Pancreas (tissue), 10 donors: ENCODE measurements around the gene NDUFV3. TPM values are rescaled to one million over a fixed set of nuclear protein-coding genes. Genes with fewer than 3 reads are reported as not detected.
"Not testable (repeated sequence)": the region's sequence is repeated elsewhere in the genome, so short reads cannot be mapped to it uniquely, and the experiment has no call there.

Experiments used
- ATAC-seq, 4 donors: fragments of 200-7000 bp; cut with Tn5 transposase; one replicate each; pipeline versions ENCODE4 v1.8.0 to v1.9.1; 2020; ENCODE audit warnings: mild to moderate bottlenecking in 4 of 4, moderate library complexity in 4 of 4
- DNase-seq, 6 donors: peaks; one replicate each; pipeline ENCODE4 v3.0.0-alpha.2; 2020
- FAIRE-seq: peaks from 2 replicates; lab custom pipeline; 2012; peaks lifted over from hg19 to GRCh38; lab: Jason Lieb, UNC
- H3K27ac ChIP-seq, 4 donors: fragments of 200-600 bp; sonication (generic); 1 replicate in 3 of 4; 2 replicates in 1 of 4; pipeline versions ENCODE4 v1.5.0 to v1.8.0; 2020
- H3K27me3 ChIP-seq, 4 donors: fragments of 200-600 bp; one replicate each; pipeline ENCODE4 v1.8.0; 2021
- H3K36me3 ChIP-seq, 3 donors: fragments of 200-600 bp; sonication (generic) in 1 of 3; one replicate each; pipeline versions ENCODE4 v1.5.0 to v1.8.0; 2020 to 2021
- H3K4me1 ChIP-seq, 3 donors: fragments of 200-600 bp; one replicate each; pipeline ENCODE4 v1.8.0; 2021
- H3K4me3 ChIP-seq, 4 donors: fragments of 200-600 bp; sonication (generic) in 2 of 4; one replicate each; pipeline versions ENCODE4 v1.5.0 to v1.8.0; 2020 to 2021
- H3K9me3 ChIP-seq, 4 donors: fragments of 200-600 bp; one replicate each; pipeline ENCODE4 v1.8.0; 2021
- CTCF ChIP-seq, 4 donors: fragments of 200-600 bp; sonication (generic) in 3 of 4; IDR thresholded peaks; one replicate each; pipeline versions ENCODE4 v1.5.0 to v1.8.0; 2021; ENCODE audit warnings: antibody characterized with exemption in 4 of 4
- WGBS, 2 donors: extraction: QIAGEN DNeasy Blood & Tissue Kit; methylation state at CpG; one replicate each; pipeline ENCODE4 v1.1.7; 2013; 5-methylcytosine and 5-hydroxymethylcytosine counted together
- intact Hi-C, 3 donors: fragments of 100-400 bp; cut with DNase I; formaldehyde crosslinking; loops; one replicate each; pipeline versions ENCODE4 v1.11.1 to v1.14.2; 2022
- polyA plus RNA-seq, 2 donors: library from polyadenylated mRNA; stranded (reverse); fragments of 200-250 nt; gene quantifications; one replicate each; pipeline ENCODE4 v1.2.3, GENCODE V29; 2013
- total RNA-seq, 6 donors: library from RNA; stranded (reverse); fragmentation: NEBNext Ultra II Directional in 4 of 6; extraction: Animal tissue kit (Norgen Biotek cat#: 25700) in 4 of 6; gene quantifications; one replicate each; pipeline versions ENCODE4 v1.2.1 to v1.2.4, GENCODE V29; 2021 to 2023
- donor health status: healthy with polysubstance abuse.
- donor health status: DM: no; HTN: no; CAD: no; lungs with moderate emphysema.
- donor health status: DM: no; HTN: no; CAD: no.
- donor health status: control.
- donor health status: control.
- donor health status: Bipolar disorder and iron deficiency.
- donor health status: DM: yes; HTN: yes; CAD: no.
- donor health status: DM: no; HTN: no; CAD: no.
- donor health status: DM: no; HTN: no; CAD: no.
- donor health status: DM: yes; HTN: yes; CAD: no.

NDUFV3 gene
- total and polyA plus RNA-seq, 8 donors, result 16.6 to 30.1 (median 20.8) TPM

- Histone ChIP-seq H3K4me3 (no peak overlapping the region), H3K4me1 (no peaks in the 10 kb centered on the region), H3K36me3 (peaks cover 0 to 31% (median 4%) of the 10 kb centered on the region in 3 donors), H3K27ac (no peak overlapping the region), H3K27me3 (no peaks in the 10 kb centered on the region), H3K9me3 (no peaks in the 10 kb centered on the region)
- peak in 1 of 6 donors; percentile 58 for DNase-seq
- peak in 2 of 4 donors; percentile 9 to 28 for ATAC-seq
- no peak for TF ChIP-seq CTCF (IDR thresholded peaks at IDR 0.05)
- intact Hi-C loops, result no loop called here
- no peak for FAIRE-seq
- 70 to 82% methylated on average over 8 of the region's 8 CpGs for WGBS, 2 donors
These were observed 27.3 kb upstream of the NDUFV3 start for GRCh38 chr21:42865776-42866160.

GRCh38 chr21:42868196-42868595 is 24.9 kb upstream of the NDUFV3 start:
- FAIRE-seq, result no peak
- Histone ChIP-seq H3K4me3 (no peak overlapping the region), H3K36me3 (peaks cover 0 to 42% (median 7%) of the 10 kb centered on the region in 3 donors), H3K27me3 (no peaks in the 10 kb centered on the region), H3K4me1 (no peaks in the 10 kb centered on the region), H3K9me3 (no peaks in the 10 kb centered on the region), H3K27ac (no peak overlapping the region)
- WGBS, 2 donors, result 85 to 90% methylated on average over 10 of the region's 10 CpGs
- ATAC-seq, result no peak
- DNase-seq, result peak in 1 of 6 donors; percentile 27
- no peak for TF ChIP-seq CTCF (IDR thresholded peaks at IDR 0.05)
- intact Hi-C loops, result no loop called here

- FAIRE-seq (no peak), DNase-seq (peak in 1 of 6 donors; percentile 27), ATAC-seq (no peak)
- no peak overlapping the region for H3K27ac ChIP-seq
- H3K4me1 ChIP-seq, result peaks cover 0 to 3% (median 0%) of the 10 kb centered on the region in 3 donors
- peaks cover 0 to 47% (median 8%) of the 10 kb centered on the region in 3 donors for H3K36me3 ChIP-seq
- no peaks in the 10 kb centered on the region for H3K9me3 ChIP-seq
- H3K27me3 ChIP-seq, result no peaks in the 10 kb centered on the region
- no peak for TF ChIP-seq CTCF (IDR thresholded peaks at IDR 0.05)
- WGBS, 2 donors, result 85 to 89% methylated on average over 7 of the region's 7 CpGs
- no peak overlapping the region for H3K4me3 ChIP-seq
- intact Hi-C loops, result no loop called here
These were observed 20.0 kb upstream of the NDUFV3 start for GRCh38 chr21:42873096-42873495.

- DNase-seq, result peak in 1 of 6 donors; percentile 17
- H3K9me3 ChIP-seq, FAIRE-seq, H3K4me3 ChIP-seq, H3K27ac ChIP-seq, intact Hi-C loops, H3K27me3 ChIP-seq, ATAC-seq: not testable (repeated sequence)
- 94 to 97% methylated on average over 10 of the region's 10 CpGs for WGBS, 2 donors
- H3K36me3 ChIP-seq, result peaks cover 0 to 34% (median 5%) of the 10 kb centered on the region in 3 donors
- peaks cover 0 to 13% (median 0%) of the 10 kb centered on the region in 3 donors for H3K4me1 ChIP-seq
These were observed 17.3 kb upstream of the NDUFV3 start for GRCh38 chr21:42875811-42876210.

- H3K4me1 ChIP-seq, result peaks cover 0 to 13% (median 0%) of the 10 kb centered on the region in 3 donors
- peak overlapping the region; percentile 60 to 89 (median 80) for H3K27ac ChIP-seq
- DNase-seq (no peak), ATAC-seq (peak; percentile 26 to 46 (median 45)), FAIRE-seq (no peak)
- WGBS, 2 donors, result 1% methylated on average over 15 of the region's 15 CpGs
- intact Hi-C loops, result no loop called here
- no peaks in the 10 kb centered on the region for H3K9me3 ChIP-seq
- TF ChIP-seq CTCF (IDR thresholded peaks at IDR 0.05), result no peak
- no peaks in the 10 kb centered on the region for H3K27me3 ChIP-seq
- peak overlapping the region; percentile 78 to 100 (median 94) for H3K4me3 ChIP-seq
- peaks cover 0 to 11% (median 0%) of the 10 kb centered on the region in 3 donors for H3K36me3 ChIP-seq
These were observed 14.5 kb upstream of the NDUFV3 start for GRCh38 chr21:42878678-42878992.
